ENCODE measurements around the gene ARHGEF28. TPM values are rescaled to one million over a fixed set of nuclear protein-coding genes. Genes with fewer than 3 reads are reported as not detected.

ARHGEF28 gene, protein sequence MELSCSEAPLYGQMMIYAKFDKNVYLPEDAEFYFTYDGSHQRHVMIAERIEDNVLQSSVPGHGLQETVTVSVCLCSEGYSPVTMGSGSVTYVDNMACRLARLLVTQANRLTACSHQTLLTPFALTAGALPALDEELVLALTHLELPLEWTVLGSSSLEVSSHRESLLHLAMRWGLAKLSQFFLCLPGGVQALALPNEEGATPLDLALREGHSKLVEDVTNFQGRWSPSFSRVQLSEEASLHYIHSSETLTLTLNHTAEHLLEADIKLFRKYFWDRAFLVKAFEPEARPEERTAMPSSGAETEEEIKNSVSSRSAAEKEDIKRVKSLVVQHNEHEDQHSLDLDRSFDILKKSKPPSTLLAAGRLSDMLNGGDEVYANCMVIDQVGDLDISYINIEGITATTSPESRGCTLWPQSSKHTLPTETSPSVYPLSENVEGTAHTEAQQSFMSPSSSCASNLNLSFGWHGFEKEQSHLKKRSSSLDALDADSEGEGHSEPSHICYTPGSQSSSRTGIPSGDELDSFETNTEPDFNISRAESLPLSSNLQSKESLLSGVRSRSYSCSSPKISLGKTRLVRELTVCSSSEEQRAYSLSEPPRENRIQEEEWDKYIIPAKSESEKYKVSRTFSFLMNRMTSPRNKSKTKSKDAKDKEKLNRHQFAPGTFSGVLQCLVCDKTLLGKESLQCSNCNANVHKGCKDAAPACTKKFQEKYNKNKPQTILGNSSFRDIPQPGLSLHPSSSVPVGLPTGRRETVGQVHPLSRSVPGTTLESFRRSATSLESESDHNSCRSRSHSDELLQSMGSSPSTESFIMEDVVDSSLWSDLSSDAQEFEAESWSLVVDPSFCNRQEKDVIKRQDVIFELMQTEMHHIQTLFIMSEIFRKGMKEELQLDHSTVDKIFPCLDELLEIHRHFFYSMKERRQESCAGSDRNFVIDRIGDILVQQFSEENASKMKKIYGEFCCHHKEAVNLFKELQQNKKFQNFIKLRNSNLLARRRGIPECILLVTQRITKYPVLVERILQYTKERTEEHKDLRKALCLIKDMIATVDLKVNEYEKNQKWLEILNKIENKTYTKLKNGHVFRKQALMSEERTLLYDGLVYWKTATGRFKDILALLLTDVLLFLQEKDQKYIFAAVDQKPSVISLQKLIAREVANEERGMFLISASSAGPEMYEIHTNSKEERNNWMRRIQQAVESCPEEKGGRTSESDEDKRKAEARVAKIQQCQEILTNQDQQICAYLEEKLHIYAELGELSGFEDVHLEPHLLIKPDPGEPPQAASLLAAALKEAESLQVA (N-terminal part only)
- polyA plus RNA-seq (2013, experiment 1 of 2), result 6.0 TPM
- polyA plus RNA-seq (2013, experiment 2 of 2), result 5.8 TPM

- H3K23ac ChIP-seq (ENCODE audit: low read length in 2 of 2), result no peak within 1 kb of the TSS
- peak within 1 kb of the TSS; percentile 80 to 82 for H3K4me3 ChIP-seq (ENCODE audit: insufficient read depth in 1 of 2, low read depth in 1 of 2, low read length in 2 of 2)
- peak within 1 kb of the TSS; percentile 69 to 97 for H3K4ac ChIP-seq (ENCODE audit: low read depth in 1 of 2, low read length in 2 of 2)
- no peaks in the 10 kb centered on the region for H3K9me3 ChIP-seq (ENCODE audit: control insufficient read depth, low read length)
- H2AFZ ChIP-seq (ENCODE audit: low read depth, low read length), result peak within 1 kb of the TSS; percentile 80
- no peaks in the 10 kb centered on the region for H3K36me3 ChIP-seq (ENCODE audit: control insufficient read depth in 1 of 2, insufficient read depth in 2 of 2, low read depth in 1 of 2, low read length in 2 of 2)
- peak within 1 kb of the TSS; percentile 76 to 83 for H3K18ac ChIP-seq (ENCODE audit: low read depth in 1 of 2, low read length in 2 of 2)
- peaks cover 4% of the 10 kb centered on the region for H3K4me1 ChIP-seq (ENCODE audit: control insufficient read depth, insufficient read depth, low read depth, low read length)
- H3K79me1 ChIP-seq (replicated peaks; ENCODE audit: low read length, poor library complexity, severe bottlenecking), result no peaks in the 10 kb centered on the region
- H3K14ac ChIP-seq (ENCODE audit: low read length in 2 of 2), result peak within 1 kb of the TSS in 1 of 2 experiments; percentile 48
- H3K27me3 ChIP-seq (ENCODE audit: control insufficient read depth in 1 of 2, insufficient read depth in 1 of 2, low read length in 2 of 2), result peaks cover 0 to 26% of the 10 kb centered on the region in 2 experiments
- no peak within 1 kb of the TSS for H2AK5ac ChIP-seq (ENCODE audit: low read length, severe bottlenecking)
- peak within 1 kb of the TSS; percentile 93 for H2BK5ac ChIP-seq (ENCODE audit: low read depth, low read length, poor library complexity, severe bottlenecking)
- peak within 1 kb of the TSS; percentile 84 for H4K91ac ChIP-seq (ENCODE audit: low read length)
- peak within 1 kb of the TSS; percentile 73 for H3K9ac ChIP-seq (ENCODE audit: low read length)
- H2BK120ac ChIP-seq (ENCODE audit: low read depth, low read length), result peak within 1 kb of the TSS; percentile 96
- H3K4me2 ChIP-seq (ENCODE audit: low read length, poor library complexity, severe bottlenecking), result peak within 1 kb of the TSS; percentile 87
- 4% methylated on average over 64 of the region's 92 CpGs for WGBS
- H2BK12ac ChIP-seq (ENCODE audit: low read length in 2 of 2), result peak within 1 kb of the TSS in 1 of 2 experiments; percentile 79
- peak within 1 kb of the TSS; percentile 84 for H4K8ac ChIP-seq (ENCODE audit: low read length)
- no peak within 1 kb of the TSS for H2BK15ac ChIP-seq (ENCODE audit: low read depth, poor library complexity, severe bottlenecking)
- DNase-seq, result peak; percentile 52
- H3K27ac ChIP-seq (ENCODE audit: low read length, poor library complexity, severe bottlenecking), result peak within 1 kb of the TSS; percentile 47
Observed at GRCh38 chr5:73625944-73626811, at the start of gene ARHGEF28. Gene ARHGEF28 (plus strand): TSS chr5:73626196. CDS start chr5:73684852, 58,656 bp downstream.

GRCh38 chr5:73582285-73583145 lies 43.5 kb upstream of the ARHGEF28 start:
- H2BK120ac ChIP-seq (ENCODE audit: low read depth, low read length), result no peak overlapping the region
- WGBS, result 67% methylated on average over 1 of the region's 3 CpGs
- H3K9ac ChIP-seq (ENCODE audit: low read length), result no peak overlapping the region
- no peak overlapping the region for H3K23ac ChIP-seq (ENCODE audit: low read length in 2 of 2)
- H4K8ac ChIP-seq (ENCODE audit: low read length), result no peak overlapping the region
- H3K4me3 ChIP-seq (ENCODE audit: insufficient read depth in 1 of 2, low read depth in 1 of 2, low read length in 2 of 2), result no peak overlapping the region
- H2BK15ac ChIP-seq (ENCODE audit: low read depth, poor library complexity, severe bottlenecking), result no peak overlapping the region
- no peak overlapping the region for H2BK12ac ChIP-seq (ENCODE audit: low read length in 2 of 2)
- H3K27me3 ChIP-seq (ENCODE audit: control insufficient read depth in 1 of 2, insufficient read depth in 1 of 2, low read length in 2 of 2), result no peaks in the 10 kb centered on the region
- H3K18ac ChIP-seq (ENCODE audit: low read depth in 1 of 2, low read length in 2 of 2), result no peak overlapping the region
- H3K27ac ChIP-seq (ENCODE audit: low read length, poor library complexity, severe bottlenecking), result no peak overlapping the region
- no peak overlapping the region for H3K14ac ChIP-seq (ENCODE audit: low read length in 2 of 2)
- H2AK5ac ChIP-seq (ENCODE audit: low read length, severe bottlenecking), result no peak overlapping the region
- no peak overlapping the region for H3K4ac ChIP-seq (ENCODE audit: low read depth in 1 of 2, low read length in 2 of 2)
- no peak for DNase-seq
- no peak overlapping the region for H2BK5ac ChIP-seq (ENCODE audit: low read depth, low read length, poor library complexity, severe bottlenecking)
- no peak overlapping the region for H3K4me2 ChIP-seq (ENCODE audit: low read length, poor library complexity, severe bottlenecking)
- peaks cover 3 to 45% of the 10 kb centered on the region in 2 experiments for H3K36me3 ChIP-seq (ENCODE audit: control insufficient read depth in 1 of 2, insufficient read depth in 2 of 2, low read depth in 1 of 2, low read length in 2 of 2)
- H3K4me1 ChIP-seq (ENCODE audit: control insufficient read depth, insufficient read depth, low read depth, low read length), result no peaks in the 10 kb centered on the region
- no peak overlapping the region for H4K91ac ChIP-seq (ENCODE audit: low read length)
- H2AFZ ChIP-seq (ENCODE audit: low read depth, low read length), result no peak overlapping the region
- H3K9me3 ChIP-seq (ENCODE audit: control insufficient read depth, low read length), result no peaks in the 10 kb centered on the region
- peaks cover 2% of the 10 kb centered on the region for H3K79me1 ChIP-seq (replicated peaks; ENCODE audit: low read length, poor library complexity, severe bottlenecking)

DNA sequence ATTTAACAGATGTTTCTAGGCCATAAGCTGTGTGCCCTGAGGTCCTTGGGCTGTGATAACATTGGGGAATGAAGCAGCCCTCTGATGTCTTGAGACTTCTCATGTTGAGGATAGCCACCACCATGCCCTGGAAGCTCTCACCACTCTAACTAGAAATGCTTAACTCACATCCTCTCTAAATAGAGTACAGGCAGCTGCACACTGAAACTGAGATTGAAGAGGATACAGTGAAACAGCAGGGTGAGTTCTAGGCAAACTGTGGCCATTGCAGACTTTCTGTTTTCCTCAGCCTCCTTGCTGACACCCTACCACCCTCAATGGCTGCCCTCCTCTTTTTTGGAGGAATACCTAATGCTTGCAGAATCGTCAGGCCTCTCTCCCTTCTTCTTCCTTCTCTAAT lies 38.1 kb upstream of the ARHGEF28 start:
- H2BK120ac ChIP-seq (ENCODE audit: low read depth, low read length), result no peak overlapping the region
- H2BK15ac ChIP-seq (ENCODE audit: low read depth, poor library complexity, severe bottlenecking), result no peak overlapping the region
- peaks cover 2% of the 10 kb centered on the region for H3K79me1 ChIP-seq (replicated peaks; ENCODE audit: low read length, poor library complexity, severe bottlenecking)
- no peak overlapping the region for H4K91ac ChIP-seq (ENCODE audit: low read length)
- no peaks in the 10 kb centered on the region for H3K27me3 ChIP-seq (ENCODE audit: control insufficient read depth in 1 of 2, insufficient read depth in 1 of 2, low read length in 2 of 2)
- H3K4ac ChIP-seq (ENCODE audit: low read depth in 1 of 2, low read length in 2 of 2), result no peak overlapping the region
- no peak overlapping the region for H2BK12ac ChIP-seq (ENCODE audit: low read length in 2 of 2)
- no peaks in the 10 kb centered on the region for H3K9me3 ChIP-seq (ENCODE audit: control insufficient read depth, low read length)
- H3K14ac ChIP-seq (ENCODE audit: low read length in 2 of 2), result no peak overlapping the region
- H2AK5ac ChIP-seq (ENCODE audit: low read length, severe bottlenecking), result no peak overlapping the region
- no peak overlapping the region for H3K27ac ChIP-seq (ENCODE audit: low read length, poor library complexity, severe bottlenecking)
- WGBS, result no CpG with 5 or more reads among the region's 1 CpG
- no peak overlapping the region for H4K8ac ChIP-seq (ENCODE audit: low read length)
- DNase-seq, result no peak
- H2AFZ ChIP-seq (ENCODE audit: low read depth, low read length), result no peak overlapping the region
- no peak overlapping the region for H3K4me3 ChIP-seq (ENCODE audit: insufficient read depth in 1 of 2, low read depth in 1 of 2, low read length in 2 of 2)
- no peak overlapping the region for H2BK5ac ChIP-seq (ENCODE audit: low read depth, low read length, poor library complexity, severe bottlenecking)
- H3K4me2 ChIP-seq (ENCODE audit: low read length, poor library complexity, severe bottlenecking), result no peak overlapping the region
- no peak overlapping the region for H3K23ac ChIP-seq (ENCODE audit: low read length in 2 of 2)
- no peak overlapping the region for H3K18ac ChIP-seq (ENCODE audit: low read depth in 1 of 2, low read length in 2 of 2)
- H3K9ac ChIP-seq (ENCODE audit: low read length), result no peak overlapping the region
- H3K4me1 ChIP-seq (ENCODE audit: control insufficient read depth, insufficient read depth, low read depth, low read length), result peaks cover 2% of the 10 kb centered on the region
- H3K36me3 ChIP-seq (ENCODE audit: control insufficient read depth in 1 of 2, insufficient read depth in 2 of 2, low read depth in 1 of 2, low read length in 2 of 2), result no peaks in the 10 kb centered on the region

Measured in mesenchymal stem cell (in vitro differentiated cells and primary cell).